GM18498 (cell line): ENCODE results near the gene ZNF576.
"Not testable (repeated sequence)": the region's sequence is repeated elsewhere in the genome, so short reads cannot be mapped to it uniquely, and the experiment has no call there.

Experiments used
- ATAC-seq: cut with Tn5 transposase; IDR thresholded peaks from one replicate; pipeline ENCODE4 v1.9.1; 2021; ENCODE audit warnings: mild to moderate bottlenecking, moderate library complexity; ENCODE audit not compliant: unreplicated experiment

Gene ZNF576

DNA sequence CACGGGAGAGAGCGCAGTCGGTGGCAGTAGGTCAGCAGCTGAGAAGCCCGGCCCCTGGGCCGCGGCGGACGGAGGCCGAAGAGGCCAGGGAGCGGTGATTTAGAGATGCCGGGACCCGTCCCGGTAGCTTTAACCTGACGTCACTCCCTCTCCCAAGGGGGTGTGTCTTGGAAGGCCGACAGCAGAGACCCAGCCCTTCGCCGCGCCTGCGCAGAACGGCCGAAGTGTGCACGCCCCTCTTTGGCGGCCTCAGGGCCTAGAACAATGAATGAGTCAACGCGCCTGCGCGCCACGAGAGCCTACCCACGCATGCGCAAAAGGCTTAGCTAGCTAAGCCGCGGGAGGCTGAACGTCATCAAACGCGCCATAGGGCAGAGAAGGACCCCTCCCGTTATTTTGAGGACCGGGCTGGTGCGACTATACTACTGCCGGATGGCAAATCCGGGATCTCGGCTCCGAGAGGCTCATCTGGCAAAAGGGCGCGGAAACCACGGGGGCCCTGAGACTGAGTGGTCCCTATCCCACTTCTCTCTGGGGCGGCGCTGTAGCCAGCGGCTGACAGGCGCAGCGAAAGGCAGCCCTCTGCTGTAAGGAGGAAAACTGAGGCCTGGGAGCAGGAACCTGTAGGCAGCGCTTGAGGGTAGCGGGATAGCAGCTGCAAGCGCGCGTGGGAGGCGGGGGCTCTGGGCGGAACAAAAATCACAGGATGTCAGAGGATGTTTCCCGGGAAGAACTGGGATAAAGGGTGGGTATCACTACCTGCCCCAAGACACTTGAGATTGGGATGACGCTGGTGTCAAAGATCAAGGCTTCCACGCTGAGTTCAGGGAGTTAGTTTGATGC lies at the start of gene ZNF576, which contains the start of gene IRGQ:
Gene ZNF576, plus strand, starts transcription at position 597 of the 843 bp plus-strand sequence. CDS start 514 bp downstream, outside the sequence.
Gene IRGQ, minus strand, starts transcription at position 136 of the 843 bp plus-strand sequence. CDS start 796 bp downstream, outside the sequence.
- ATAC-seq = peak; percentile 84

DNA sequence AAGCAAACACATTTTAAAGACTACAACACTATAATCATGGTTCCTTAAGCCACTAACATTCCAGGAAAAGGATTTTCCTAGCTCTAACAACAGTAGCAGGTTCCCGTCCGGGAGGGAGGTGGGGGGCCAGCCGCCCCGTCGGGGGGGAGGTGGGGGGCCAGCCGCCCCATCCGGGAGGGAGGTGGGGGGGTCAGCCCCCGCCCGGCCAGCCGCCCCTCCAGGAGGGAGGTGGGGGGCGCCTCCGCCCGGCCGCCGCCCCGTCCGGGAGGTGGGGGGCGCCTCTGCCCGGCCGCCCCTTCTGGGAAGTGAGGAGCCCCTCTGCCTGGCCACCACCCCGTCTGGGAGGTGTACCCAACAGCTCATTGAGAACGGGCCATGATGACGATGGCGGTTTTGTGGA lies 48.5 kb upstream of the ZNF576 start:
- not testable (repeated sequence) for ATAC-seq

DNA sequence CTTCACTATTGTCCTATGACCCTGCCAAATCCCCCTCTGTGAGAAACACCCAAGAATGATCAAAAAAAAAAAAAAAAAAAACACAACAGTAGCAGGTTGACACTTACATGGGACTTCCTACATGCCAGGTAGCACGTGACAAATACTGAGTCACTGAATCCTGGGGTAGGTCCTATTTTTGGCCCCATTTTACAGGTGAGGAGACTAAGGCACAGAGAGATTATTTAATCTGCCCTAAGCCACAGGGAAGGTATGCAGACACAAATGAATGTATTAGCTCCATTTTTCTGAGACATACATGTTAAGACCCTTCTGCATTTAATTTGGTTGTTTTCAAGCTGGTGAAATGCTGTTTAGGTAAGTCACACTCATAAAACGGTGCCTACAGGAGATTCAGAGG lies 47.7 kb upstream of the ZNF576 start:
- no peak for ATAC-seq

GRCh38 chr19:43551399-43552197 lies 44.8 kb upstream of the ZNF576 start:
- ATAC-seq = no peak

GRCh38 chr19:43552198-43552450 lies 44.3 kb upstream of the ZNF576 start:
- no peak for ATAC-seq

GRCh38 chr19:43552616-43553015 lies 43.8 kb upstream of the ZNF576 start:
- ATAC-seq = no peak

DNA sequence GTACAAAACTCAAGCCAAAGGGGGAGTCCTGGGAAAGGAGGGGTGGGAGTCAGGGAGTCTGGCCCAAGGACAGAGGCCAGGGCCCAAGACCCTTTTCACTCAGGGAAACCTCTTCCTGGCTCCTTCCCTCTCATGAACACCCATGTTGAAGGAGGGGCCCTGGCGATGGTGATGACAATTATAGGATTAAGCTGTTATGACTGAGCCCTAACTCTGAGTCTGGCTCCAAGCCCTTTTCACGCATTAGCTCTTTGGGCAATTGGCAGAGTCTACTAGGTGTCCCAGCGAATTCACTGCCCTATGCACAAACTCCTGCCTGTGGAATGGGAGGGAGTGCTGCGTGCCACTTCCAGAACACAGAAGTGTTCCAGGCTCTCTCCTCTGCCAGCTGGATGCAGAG lies 42.7 kb upstream of the ZNF576 start:
- ATAC-seq = no peak

- ATAC-seq = no peak
Observed at GRCh38 chr19:43554317-43554895, 42.0 kb upstream of the ZNF576 start.

- ATAC-seq = no peak
Observed at GRCh38 chr19:43555185-43555770, 41.1 kb upstream of the ZNF576 start.

DNA sequence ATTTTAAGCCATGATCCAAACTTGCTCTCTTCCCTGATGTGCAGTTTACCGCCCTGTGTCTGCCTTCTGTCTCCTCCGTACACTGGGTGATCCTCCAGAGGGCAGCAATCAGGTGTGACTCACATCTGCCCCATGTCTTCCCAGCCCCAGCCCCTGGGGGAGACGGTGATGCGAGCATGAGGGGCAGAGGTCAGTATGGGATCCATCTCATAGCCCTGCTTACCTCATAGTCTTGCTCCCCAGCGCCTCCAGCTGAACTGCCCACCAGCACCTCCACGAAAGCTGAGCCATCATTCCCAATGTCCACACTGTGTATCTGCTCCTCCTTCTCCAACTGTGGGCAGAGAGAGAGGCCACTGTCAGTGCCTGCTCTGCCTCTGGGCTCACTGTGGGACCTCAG lies 35.7 kb upstream of the ZNF576 start:
- ATAC-seq = no peak

GRCh38 chr19:43561139-43561970 lies 35.0 kb upstream of the ZNF576 start:
- no peak for ATAC-seq

DNA sequence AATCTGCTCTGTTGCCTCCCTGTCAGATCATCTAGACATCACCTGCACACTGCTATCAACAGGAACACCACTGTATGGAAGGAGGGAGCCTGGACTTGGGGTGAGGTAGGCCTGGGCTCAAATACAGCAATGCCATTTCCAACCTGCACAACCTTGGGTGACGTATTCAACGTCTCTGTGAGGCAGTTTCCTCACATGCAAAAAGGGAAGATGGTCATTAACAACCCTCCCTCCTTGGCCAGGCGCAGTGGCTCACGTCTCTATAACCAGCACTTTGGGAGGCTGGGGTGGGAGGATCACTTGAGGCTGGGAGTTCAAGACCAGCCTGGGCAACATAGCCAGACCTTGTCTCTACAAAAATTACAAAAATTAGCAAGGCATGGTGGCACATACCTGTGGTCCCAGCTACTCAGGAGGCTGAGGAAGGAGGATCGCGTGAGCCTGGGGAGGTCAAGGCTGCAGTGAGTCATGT lies 34.1 kb upstream of the ZNF576 start:
- ATAC-seq = no peak

GRCh38 chr19:43562698-43563241 lies 33.6 kb upstream of the ZNF576 start:
- peak; percentile 81 for ATAC-seq

DNA sequence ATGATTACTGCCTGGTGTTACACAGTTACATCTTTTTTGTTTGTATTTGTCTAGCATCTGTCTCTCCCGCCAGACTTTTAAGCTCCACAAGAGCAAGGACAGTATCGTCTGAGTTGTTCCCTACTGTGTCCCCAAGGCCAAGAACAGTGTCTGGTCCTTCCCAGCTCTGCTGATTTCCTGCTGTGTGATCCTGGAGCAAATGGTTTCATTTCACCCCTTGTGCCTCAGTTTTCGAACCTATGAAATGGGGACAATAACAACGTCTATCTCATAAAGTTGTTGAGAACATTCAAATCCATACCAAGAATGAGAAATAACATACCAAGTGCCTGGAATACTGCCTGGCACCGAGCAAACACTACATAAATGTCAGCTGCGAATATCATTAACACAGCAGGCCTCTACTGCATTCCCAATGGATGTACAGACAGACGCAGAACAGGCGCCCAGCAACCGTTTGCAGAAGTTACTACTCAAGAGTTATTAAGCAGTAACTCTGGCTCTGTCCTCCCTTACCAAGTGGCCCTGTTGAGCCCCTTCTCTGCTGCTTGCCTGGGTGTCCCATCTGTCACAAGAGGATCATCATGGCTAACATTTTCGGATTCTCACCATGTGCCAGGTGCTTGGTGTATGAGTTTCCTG lies 32.5 kb upstream of the ZNF576 start:
- ATAC-seq = no peak

- ATAC-seq = no peak
Observed at GRCh38 chr19:43564800-43565199, 31.6 kb upstream of the ZNF576 start.

DNA sequence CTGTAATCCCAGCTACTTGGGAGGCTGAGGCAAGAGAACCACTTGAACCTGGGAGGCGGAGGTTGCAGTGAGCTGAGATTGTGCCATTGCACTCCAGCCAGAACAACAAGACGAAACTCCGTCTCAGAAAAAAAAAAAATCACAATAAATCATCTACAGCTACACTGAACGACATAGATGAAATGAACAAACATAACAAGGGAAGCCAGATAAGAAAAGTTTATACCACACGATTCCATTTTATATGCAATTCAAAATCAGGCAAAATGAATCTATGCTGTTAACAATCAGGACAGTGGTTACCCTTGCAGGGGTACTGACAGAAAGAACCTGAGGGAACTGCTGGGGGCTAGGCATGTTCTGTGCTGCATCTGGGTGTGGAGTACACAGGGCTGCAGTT lies 26.7 kb upstream of the ZNF576 start:
- no peak for ATAC-seq

DNA sequence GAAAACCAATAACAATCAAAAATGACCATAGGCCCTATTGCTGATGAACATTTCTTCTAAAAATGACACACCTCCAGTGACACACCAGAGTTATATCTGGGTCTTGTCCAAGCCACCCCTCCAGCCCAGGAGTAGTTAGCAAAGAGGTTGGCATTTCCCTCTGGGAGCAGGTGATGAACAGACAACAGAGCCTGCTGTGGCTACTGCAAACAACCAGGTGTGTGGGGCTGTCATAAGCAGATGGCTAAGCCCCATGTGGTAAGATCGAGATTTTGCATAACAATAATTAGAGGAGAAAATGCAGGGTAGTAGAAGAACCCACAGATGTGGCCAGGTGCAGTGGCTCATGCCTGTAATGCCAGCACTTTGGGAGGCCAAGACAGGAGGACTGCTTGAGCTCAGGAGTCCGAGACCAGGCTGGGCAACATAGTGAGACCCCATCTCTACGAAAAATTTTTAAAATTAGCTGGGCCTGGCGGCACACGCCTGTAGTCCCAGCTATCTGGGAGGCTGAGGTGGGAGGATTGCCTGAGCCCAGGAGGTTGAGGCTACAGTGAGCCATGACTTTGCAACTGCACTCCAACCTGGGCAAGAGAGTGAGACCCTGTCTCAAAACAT lies 26.1 kb upstream of the ZNF576 start:
- no peak for ATAC-seq

- ATAC-seq = no peak
Observed at GRCh38 chr19:43572171-43572588, 24.2 kb upstream of the ZNF576 start.
